Endothelial cell of umbilical vein (primary cell): ENCODE measurements around the gene PRMT2.

ENCODE experiments used
- EZH2 ChIP-seq: IDR thresholded peaks from 2 replicates; pipeline ENCODE4 v1.6.1; 2012; ENCODE audit warnings: borderline replicate concordance, low read depth, mild to moderate bottlenecking, moderate library complexity, low read length, inconsistent platforms; ENCODE audit not compliant: severe bottlenecking
- GATA2 ChIP-seq: IDR thresholded peaks from 2 replicates; pipeline ENCODE4 v1.7.0; 2011; ENCODE audit warnings: low read depth, mild to moderate bottlenecking, moderate library complexity, mixed read lengths, low read length; ENCODE audit not compliant: insufficient read length, insufficient read depth
- POLR2A ChIP-seq: IDR thresholded peaks from 2 replicates; pipeline ENCODE4 v1.6.1; 2012; ENCODE audit warnings: low read depth, mild to moderate bottlenecking, control low read depth, low read length
- TF ChIP-seq, protein P1 (sequence below), 2 donors: IDR thresholded peaks; 1 replicate in 1 of 2; 2 replicates in 1 of 2; pipeline ENCODE4 v1.5.1; 2011; ENCODE audit warnings: low read length in 2 of 2, mild to moderate bottlenecking in 2 of 2, moderate library complexity in 2 of 2, control low read depth in 1 of 2, inconsistent platforms in 1 of 2, low read depth in 1 of 2; ENCODE audit not compliant: insufficient read depth in 1 of 2; ENCODE audit errors: extremely low read depth in 1 of 2

DNA sequence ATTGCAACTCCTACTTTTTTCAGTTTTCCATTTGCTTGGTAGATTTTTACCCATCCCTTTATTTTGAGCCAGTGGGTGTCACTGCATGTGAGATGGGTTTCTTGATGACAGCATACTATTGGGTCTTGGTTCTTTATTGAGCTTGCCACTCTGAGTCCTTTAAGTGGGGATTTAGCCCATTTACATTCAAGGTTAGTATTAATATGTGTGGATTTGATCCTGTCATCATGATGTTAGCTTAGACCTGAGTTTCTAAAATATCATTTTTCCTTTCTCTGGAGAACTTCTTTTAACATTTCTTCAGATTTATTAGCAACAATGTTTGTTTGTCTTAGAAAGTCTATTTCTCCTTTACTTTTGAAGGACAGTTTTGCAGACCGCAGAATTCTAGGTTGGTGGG lies 18.8 kb upstream of the PRMT2 start:
- TF ChIP-seq POLR2A = no peak
- TF ChIP-seq, protein P1, sequence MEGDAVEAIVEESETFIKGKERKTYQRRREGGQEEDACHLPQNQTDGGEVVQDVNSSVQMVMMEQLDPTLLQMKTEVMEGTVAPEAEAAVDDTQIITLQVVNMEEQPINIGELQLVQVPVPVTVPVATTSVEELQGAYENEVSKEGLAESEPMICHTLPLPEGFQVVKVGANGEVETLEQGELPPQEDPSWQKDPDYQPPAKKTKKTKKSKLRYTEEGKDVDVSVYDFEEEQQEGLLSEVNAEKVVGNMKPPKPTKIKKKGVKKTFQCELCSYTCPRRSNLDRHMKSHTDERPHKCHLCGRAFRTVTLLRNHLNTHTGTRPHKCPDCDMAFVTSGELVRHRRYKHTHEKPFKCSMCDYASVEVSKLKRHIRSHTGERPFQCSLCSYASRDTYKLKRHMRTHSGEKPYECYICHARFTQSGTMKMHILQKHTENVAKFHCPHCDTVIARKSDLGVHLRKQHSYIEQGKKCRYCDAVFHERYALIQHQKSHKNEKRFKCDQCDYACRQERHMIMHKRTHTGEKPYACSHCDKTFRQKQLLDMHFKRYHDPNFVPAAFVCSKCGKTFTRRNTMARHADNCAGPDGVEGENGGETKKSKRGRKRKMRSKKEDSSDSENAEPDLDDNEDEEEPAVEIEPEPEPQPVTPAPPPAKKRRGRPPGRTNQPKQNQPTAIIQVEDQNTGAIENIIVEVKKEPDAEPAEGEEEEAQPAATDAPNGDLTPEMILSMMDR (IDR thresholded peaks at IDR 0.05; ENCODE audit: extremely low read depth in 1 of 2, insufficient read depth in 1 of 2, low read depth in 1 of 2, low read length in 2 of 2) = no peak
- TF ChIP-seq EZH2 = no peak
- no peak for TF ChIP-seq GATA2
